Suprapubic skin (tissue), 4 donors: Measurements from ENCODE around the gene RPS17.
"Not testable (repeated sequence)": the region's sequence is repeated elsewhere in the genome, so short reads cannot be mapped to it uniquely, and the experiment has no call there.

Experiments used
- CTCF ChIP-seq, 2 donors: fragments of 200-600 bp in 1 of 2; fragments of 450-650 bp in 1 of 2; sonication (generic) in 1 of 2; IDR thresholded peaks; one replicate each; pipeline ENCODE4 v1.5.1; 2016 to 2019; ENCODE audit warnings: antibody characterized with exemption in 2 of 2, mild to moderate bottlenecking in 1 of 2, moderate library complexity in 1 of 2
- POLR2A ChIP-seq, 2 donors: fragments of 450-650 bp; IDR thresholded peaks; one replicate each; pipeline ENCODE4 v1.6.1; 2017; ENCODE audit warnings: antibody characterized with exemption in 2 of 2, mild to moderate bottlenecking in 2 of 2, moderate library complexity in 2 of 2
- POLR2AphosphoS5 ChIP-seq, 3 donors: sonication (generic); formaldehyde crosslinking; IDR thresholded peaks; one replicate each; pipeline ENCODE4 v1.6.1; 2017; ENCODE audit warnings: antibody characterized with exemption in 3 of 3

DNA sequence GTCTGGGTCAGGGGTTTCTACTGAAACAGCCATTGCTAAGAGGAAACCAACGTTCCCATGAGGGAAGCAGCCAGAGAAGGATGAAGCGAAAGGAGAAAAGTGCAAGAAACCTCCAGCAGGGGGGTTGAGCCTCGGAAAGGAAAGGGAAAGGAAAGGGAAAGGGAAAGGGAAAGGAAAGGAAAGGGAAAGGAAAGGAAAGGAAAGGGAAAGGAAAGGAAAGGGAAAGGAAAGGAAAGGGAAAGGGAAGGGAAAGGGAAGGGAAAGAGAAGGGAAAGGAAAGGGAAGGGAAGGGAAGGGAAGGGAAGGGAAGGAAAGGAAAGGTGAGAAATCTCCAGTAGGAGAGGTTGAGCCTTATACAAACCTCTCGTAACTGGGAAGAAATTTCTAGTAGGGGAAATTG lies 52.0 kb downstream of the RPS17 start:
- TF ChIP-seq CTCF, POLR2A, POLR2AphosphoS5 (IDR thresholded peaks at IDR 0.05): not testable (repeated sequence)
